H9 (cell line): ENCODE data around the gene LCE6A. TPM values are rescaled to one million over a fixed set of nuclear protein-coding genes. Genes with fewer than 3 reads are reported as not detected.

Experiments used
- DNase-seq: peaks from one replicate; pipeline ENCODE4 v3.0.0-alpha.2; 2017
- H2AFZ ChIP-seq: one replicate; pipeline ENCODE4 v1.6.1; 2013; ENCODE audit warnings: mild to moderate bottlenecking, low read length, control low read depth, moderate library complexity
- H2AK5ac ChIP-seq: 2 replicates; pipeline ENCODE4 v1.6.1; 2013; ENCODE audit warnings: low read length, control low read depth, mixed read lengths; ENCODE audit not compliant: insufficient read length
- H2BK120ac ChIP-seq: one replicate; pipeline ENCODE4 v1.6.1; 2013; ENCODE audit warnings: low read depth, mild to moderate bottlenecking, low read length, control low read depth, inconsistent platforms; ENCODE audit not compliant: poor library complexity, severe bottlenecking
- H2BK12ac ChIP-seq: 2 replicates; pipeline ENCODE4 v1.6.1; 2013; ENCODE audit warnings: low read length, control low read depth, mixed read lengths, low read depth; ENCODE audit not compliant: insufficient read length
- H2BK15ac ChIP-seq: 2 replicates; pipeline ENCODE4 v1.6.1; 2013; ENCODE audit warnings: low read depth, low read length, control low read depth
- H2BK20ac ChIP-seq: one replicate; pipeline ENCODE4 v1.6.1; 2013; ENCODE audit warnings: low read depth, mild to moderate bottlenecking, low read length, control low read depth, inconsistent platforms; ENCODE audit not compliant: poor library complexity, severe bottlenecking
- H2BK5ac ChIP-seq: 2 replicates; pipeline ENCODE4 v1.6.1; 2013; ENCODE audit warnings: low read length, control low read depth, mixed read lengths; ENCODE audit not compliant: insufficient read length
- H3K14ac ChIP-seq: 2 replicates; pipeline ENCODE4 v1.6.1; 2013; ENCODE audit warnings: low read length, control low read depth; ENCODE audit not compliant: insufficient read depth
- H3K18ac ChIP-seq: 2 replicates; pipeline ENCODE4 v1.6.1; 2013; ENCODE audit warnings: low read depth, mild to moderate bottlenecking, mixed read lengths, low read length, control low read depth; ENCODE audit not compliant: insufficient read length
- H3K23ac ChIP-seq: 2 replicates; pipeline ENCODE4 v1.6.1; 2013; ENCODE audit warnings: low read length, control low read depth, mixed read lengths, low read depth; ENCODE audit not compliant: insufficient read length
- H3K23me2 ChIP-seq: 2 replicates; pipeline ENCODE4 v1.6.1; 2013; ENCODE audit warnings: low read depth, mild to moderate bottlenecking, mixed read lengths, low read length, control low read depth; ENCODE audit not compliant: insufficient read length, poor library complexity, severe bottlenecking
- H3K27ac ChIP-seq: 2 replicates; pipeline ENCODE4 v1.5.1; 2013; ENCODE audit warnings: low read length, control low read depth, mixed read lengths, low read depth; ENCODE audit not compliant: insufficient read length
- H3K27me3 ChIP-seq: 2 replicates; pipeline ENCODE4 v1.6.1; 2013; ENCODE audit warnings: low read length, control low read depth, inconsistent platforms; ENCODE audit not compliant: insufficient read depth
- H3K4ac ChIP-seq: 2 replicates; pipeline ENCODE4 v1.6.1; 2013; ENCODE audit warnings: low read depth, mild to moderate bottlenecking, control low read depth, inconsistent platforms, low read length, moderate library complexity
- H3K4me1 ChIP-seq: 2 replicates; pipeline ENCODE4 v1.6.1; 2013; ENCODE audit warnings: low read length, control low read depth, inconsistent platforms; ENCODE audit not compliant: insufficient read depth
- H3K4me2 ChIP-seq: 2 replicates; pipeline ENCODE4 v1.6.1; 2013; ENCODE audit warnings: low read length, control low read depth, mixed read lengths; ENCODE audit not compliant: insufficient read length, insufficient read depth
- H3K56ac ChIP-seq: 2 replicates; pipeline ENCODE4 v1.6.1; 2013; ENCODE audit warnings: low read depth, mild to moderate bottlenecking, mixed read lengths, low read length, control low read depth; ENCODE audit not compliant: insufficient read length
- H3K79me1 ChIP-seq: 2 replicates; pipeline ENCODE4 v1.6.1; 2013; ENCODE audit warnings: low read depth, mild to moderate bottlenecking, moderate library complexity, low read length, control low read depth, inconsistent platforms; ENCODE audit not compliant: insufficient read depth, poor library complexity, severe bottlenecking
- H3K79me2 ChIP-seq: 2 replicates; pipeline ENCODE4 v1.6.1; 2013; ENCODE audit warnings: low read length, control low read depth, inconsistent platforms; ENCODE audit not compliant: insufficient read depth
- H3K9ac ChIP-seq: 2 replicates; pipeline ENCODE4 v1.6.1; 2013; ENCODE audit warnings: low read length, control low read depth, mixed read lengths; ENCODE audit not compliant: insufficient read length; ENCODE audit errors: extremely low read depth
- H3K9me3 ChIP-seq: one replicate; pipeline ENCODE4 v1.6.1; 2013; ENCODE audit warnings: low read depth, low read length, inconsistent platforms; ENCODE audit not compliant: control insufficient read depth
- H3T11ph ChIP-seq: one replicate; pipeline ENCODE4 v1.6.1; 2013; ENCODE audit warnings: mild to moderate bottlenecking, low read length, control low read depth, inconsistent platforms
- H4K20me1 ChIP-seq: one replicate; pipeline ENCODE4 v1.6.1; 2013; ENCODE audit not compliant: control insufficient read depth, insufficient read length, insufficient read depth
- H4K5ac ChIP-seq: 2 replicates; pipeline ENCODE4 v1.6.1; 2013; ENCODE audit warnings: low read depth, mild to moderate bottlenecking, mixed read lengths, low read length, control low read depth; ENCODE audit not compliant: insufficient read length
- H4K8ac ChIP-seq: replicated peaks from 2 replicates; pipeline ENCODE4 v1.6.1; 2013; ENCODE audit warnings: low read length, control low read depth, mixed read lengths, low read depth; ENCODE audit not compliant: insufficient read length
- H4K91ac ChIP-seq: 2 replicates; pipeline ENCODE4 v1.6.1; 2013; ENCODE audit warnings: low read depth, mild to moderate bottlenecking, moderate library complexity, mixed read lengths, low read length, control low read depth; ENCODE audit not compliant: insufficient read length
- H3K27ac Mint-ChIP-seq, 3 experiments: 2 replicates in 2 of 3; 3 replicates in 1 of 3; pipeline ENCODE4 v1.8.0; 2020 to 2021; ENCODE audit warnings: mixed read lengths in 3 of 3, mild to moderate bottlenecking in 1 of 3, moderate library complexity in 1 of 3
- H3K27me3 Mint-ChIP-seq: 2 replicates; pipeline ENCODE4 v1.8.0; 2021; ENCODE audit warnings: low read depth, mild to moderate bottlenecking, moderate library complexity, mixed read lengths
- H3K36me3 Mint-ChIP-seq, 3 experiments: 2 replicates in 2 of 3; 3 replicates in 1 of 3; pipeline ENCODE4 v1.8.0; 2020 to 2021; ENCODE audit warnings: low read depth in 3 of 3, mixed read lengths in 3 of 3; ENCODE audit not compliant: insufficient read depth in 1 of 3
- H3K4me1 Mint-ChIP-seq, 2 experiments: 2 replicates each; pipeline ENCODE4 v1.8.0; 2020; ENCODE audit warnings: mixed read lengths in 2 of 2
- H3K4me3 Mint-ChIP-seq, 2 experiments: 2 replicates in 1 of 2; 3 replicates in 1 of 2; pipeline ENCODE4 v1.8.0; 2020 to 2021; ENCODE audit warnings: mild to moderate bottlenecking in 2 of 2, mixed read lengths in 2 of 2, moderate library complexity in 1 of 2
- H3K9me3 Mint-ChIP-seq, 2 experiments: 2 replicates in 1 of 2; 3 replicates in 1 of 2; pipeline ENCODE4 v1.8.0; 2020; ENCODE audit warnings: mild to moderate bottlenecking in 2 of 2, mixed read lengths in 2 of 2, moderate library complexity in 1 of 2
- WGBS: extraction: QIAGEN DNeasy Blood & Tissue Kit; methylation state at CpG from one replicate; pipeline ENCODE4 v1.1.7; 2013; ENCODE audit warnings: missing lambda C conversion rate, low lambda C conversion rate, mixed read lengths; ENCODE audit not compliant: insufficient read length; ENCODE audit errors: extremely low coverage; 5-methylcytosine and 5-hydroxymethylcytosine counted together
- total RNA-seq: library from RNA; stranded (reverse); gene quantifications from 2 replicates; pipeline ENCODE4 v1.2.1, GENCODE V29; 2021
- TF ChIP-seq, protein P1 (sequence below): fragments of 200-600 bp; sonication (generic); conservative IDR thresholded peaks from 3 replicates; pipeline ENCODE4 v1.8.0; 2021; ENCODE audit warnings: antibody characterized with exemption, mild to moderate bottlenecking

LCE6A gene
- total RNA-seq, 1 experiment from 2014 or later, result not detected

DNA sequence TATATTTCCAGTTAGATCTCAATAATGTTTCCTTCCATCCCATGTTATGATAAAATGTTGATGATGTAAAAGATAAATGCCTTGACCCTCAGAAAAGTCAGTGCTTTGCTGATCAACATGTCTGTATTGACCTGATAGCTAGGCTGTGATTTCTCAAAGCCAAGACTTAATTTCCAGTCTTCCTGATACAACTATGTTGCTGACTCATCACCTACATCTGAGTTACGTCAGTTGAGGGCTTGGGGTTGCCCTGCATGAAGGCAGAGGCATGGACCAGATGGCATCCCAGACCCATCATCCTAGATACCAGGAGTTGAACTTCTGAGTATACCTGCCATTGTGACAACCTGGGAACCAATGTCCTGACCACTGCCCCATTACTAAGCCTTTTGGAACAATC lies 41.3 kb upstream of the LCE6A start:
- H3K36me3 Mint-ChIP-seq, result peaks cover 9 to 24% (median 11%) of the 10 kb centered on the region in 3 experiments
- Histone ChIP-seq H3K9me3 (peaks cover 65% of the 10 kb centered on the region), H2BK12ac (no peak overlapping the region)

More for the DNA sequence above, 41.3 kb upstream of the LCE6A start:
- no peak overlapping the region for H3K9ac ChIP-seq
- no peak overlapping the region for H3K56ac ChIP-seq
- H3K4me1 ChIP-seq, result no peaks in the 10 kb centered on the region
- no peak overlapping the region for H3K4me2 ChIP-seq
- TF ChIP-seq, protein P1, sequence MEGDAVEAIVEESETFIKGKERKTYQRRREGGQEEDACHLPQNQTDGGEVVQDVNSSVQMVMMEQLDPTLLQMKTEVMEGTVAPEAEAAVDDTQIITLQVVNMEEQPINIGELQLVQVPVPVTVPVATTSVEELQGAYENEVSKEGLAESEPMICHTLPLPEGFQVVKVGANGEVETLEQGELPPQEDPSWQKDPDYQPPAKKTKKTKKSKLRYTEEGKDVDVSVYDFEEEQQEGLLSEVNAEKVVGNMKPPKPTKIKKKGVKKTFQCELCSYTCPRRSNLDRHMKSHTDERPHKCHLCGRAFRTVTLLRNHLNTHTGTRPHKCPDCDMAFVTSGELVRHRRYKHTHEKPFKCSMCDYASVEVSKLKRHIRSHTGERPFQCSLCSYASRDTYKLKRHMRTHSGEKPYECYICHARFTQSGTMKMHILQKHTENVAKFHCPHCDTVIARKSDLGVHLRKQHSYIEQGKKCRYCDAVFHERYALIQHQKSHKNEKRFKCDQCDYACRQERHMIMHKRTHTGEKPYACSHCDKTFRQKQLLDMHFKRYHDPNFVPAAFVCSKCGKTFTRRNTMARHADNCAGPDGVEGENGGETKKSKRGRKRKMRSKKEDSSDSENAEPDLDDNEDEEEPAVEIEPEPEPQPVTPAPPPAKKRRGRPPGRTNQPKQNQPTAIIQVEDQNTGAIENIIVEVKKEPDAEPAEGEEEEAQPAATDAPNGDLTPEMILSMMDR, result no peak
- H3K18ac ChIP-seq, result no peak overlapping the region
- no peak overlapping the region for H3K4me3 Mint-ChIP-seq
- H4K91ac ChIP-seq, result no peak overlapping the region
- no peaks in the 10 kb centered on the region for H3K4me1 Mint-ChIP-seq
- H2BK120ac ChIP-seq, result no peak overlapping the region
- no peak overlapping the region for H2BK15ac ChIP-seq
- H3K79me2 ChIP-seq, result no peaks in the 10 kb centered on the region
- H3K27ac ChIP-seq, result no peak overlapping the region
- H2AFZ ChIP-seq, result no peak overlapping the region
- no peak overlapping the region for H3K27ac Mint-ChIP-seq
- no peak overlapping the region for H3T11ph ChIP-seq
- no peaks in the 10 kb centered on the region; the same call in 1 of the 2 replicates for H3K27me3 ChIP-seq
- no peaks in the 10 kb centered on the region; the same call in 1 of the 2 replicates for H3K27me3 Mint-ChIP-seq
- DNase-seq, result no peak
- H4K8ac ChIP-seq, result no peak overlapping the region
- no peak overlapping the region for H3K14ac ChIP-seq
- no peaks in the 10 kb centered on the region for H3K79me1 ChIP-seq
- no peaks in the 10 kb centered on the region for H3K23me2 ChIP-seq
- no peak overlapping the region for H2AK5ac ChIP-seq
- no peak overlapping the region for H4K5ac ChIP-seq
- no peak overlapping the region for H3K23ac ChIP-seq
- no peak overlapping the region for H2BK20ac ChIP-seq
- H2BK5ac ChIP-seq, result no peak overlapping the region
- no peaks in the 10 kb centered on the region for H4K20me1 ChIP-seq
- no peak overlapping the region for H3K4ac ChIP-seq
- WGBS, result no CpG with 5 or more reads among the region's 1 CpG
- peaks cover 86 to 90% of the 10 kb centered on the region in 2 experiments for H3K9me3 Mint-ChIP-seq
